SK-N-SH treated with all-trans-retinoic acid at 6 μM for 48 hours (cell line): ENCODE results near the gene ULBP3.

Experiments
- ATAC-seq: fragments of 200-7000 bp; cut with Tn5 transposase; 3 replicates; pipeline ENCODE4 v1.9.1; 2020; ENCODE audit warnings: mild to moderate bottlenecking, moderate library complexity
- ARNTL ChIP-seq: fragments of 450-650 bp; formaldehyde crosslinking; IDR thresholded peaks from 2 replicates; pipeline ENCODE4 v1.5.0; 2020; ENCODE audit warnings: low read depth, mild to moderate bottlenecking, moderate library complexity, borderline replicate concordance
- BACH2 ChIP-seq: fragments of 250-450 bp; sonication (Bioruptor Pico); IDR thresholded peaks from 2 replicates; pipeline ENCODE4 v1.9.0; 2021; ENCODE audit warnings: mild to moderate bottlenecking, borderline replicate concordance
- CREB5 ChIP-seq: fragments of 250-450 bp; sonication (Bioruptor Pico); IDR thresholded peaks from 2 replicates; pipeline ENCODE4 v1.5.1; 2020; ENCODE audit warnings: low read depth, mild to moderate bottlenecking, moderate library complexity
- CSDC2 ChIP-seq: fragments of 250-450 bp; sonication (Bioruptor Pico); IDR thresholded peaks from 2 replicates; pipeline ENCODE4 v1.5.0; 2020; ENCODE audit warnings: mild to moderate bottlenecking, moderate library complexity
- CSRNP3 ChIP-seq: fragments of 250-450 bp; sonication (Bioruptor Pico); IDR thresholded peaks from 2 replicates; pipeline ENCODE4 v1.5.1; 2021; ENCODE audit warnings: mild to moderate bottlenecking, moderate library complexity
- ESRRG ChIP-seq: fragments of 250-450 bp; sonication (Bioruptor Pico); IDR thresholded peaks from 2 replicates; pipeline ENCODE4 v1.6.1; 2021; ENCODE audit warnings: mild to moderate bottlenecking
- GLIS3 ChIP-seq: fragments of 250-450 bp; sonication (Bioruptor Pico); IDR thresholded peaks from 2 replicates; pipeline ENCODE4 v1.5.0; 2020; ENCODE audit warnings: mild to moderate bottlenecking, moderate library complexity
- ISL1 ChIP-seq: fragments of 250-450 bp; sonication (Bioruptor Pico); IDR thresholded peaks from 2 replicates; pipeline ENCODE4 v2.1.2; 2022; ENCODE audit warnings: mild to moderate bottlenecking, moderate library complexity
- OSR1 ChIP-seq: fragments of 250-450 bp; sonication (Bioruptor Pico); IDR thresholded peaks from 2 replicates; pipeline ENCODE4 v1.8.0; 2022; ENCODE audit warnings: moderate library complexity, mild to moderate bottlenecking, inconsistent platforms
- PATZ1 ChIP-seq: fragments of 250-450 bp; sonication (Bioruptor Pico); IDR thresholded peaks from 2 replicates; pipeline ENCODE4 v1.8.0; 2020; ENCODE audit warnings: mild to moderate bottlenecking, moderate library complexity, borderline replicate concordance
- POU6F1 ChIP-seq: fragments of 250-450 bp; sonication (Bioruptor Pico); IDR thresholded peaks from 2 replicates; pipeline ENCODE4 v1.8.0; 2021; ENCODE audit warnings: low read depth, mild to moderate bottlenecking, moderate library complexity, borderline replicate concordance
- PPARA ChIP-seq: fragments of 250-450 bp; sonication (Bioruptor Pico); IDR thresholded peaks from 2 replicates; pipeline ENCODE4 v1.5.0; 2020; ENCODE audit warnings: mild to moderate bottlenecking, borderline replicate concordance
- RARB ChIP-seq: fragments of 250-450 bp; sonication (Bioruptor Pico); IDR thresholded peaks from 2 replicates; pipeline ENCODE4 v1.8.0; 2021; ENCODE audit warnings: mild to moderate bottlenecking, moderate library complexity
- SNAI2 ChIP-seq: fragments of 250-450 bp; sonication (Bioruptor Pico); IDR thresholded peaks from 2 replicates; pipeline ENCODE4 v1.5.0; 2020; ENCODE audit warnings: mild to moderate bottlenecking, moderate library complexity
- TCF4 ChIP-seq: fragments of 250-450 bp; sonication (Bioruptor Pico); IDR thresholded peaks from 2 replicates; pipeline ENCODE4 v1.8.0; 2021; ENCODE audit warnings: mild to moderate bottlenecking, moderate library complexity, borderline replicate concordance
- TOX ChIP-seq: fragments of 250-450 bp; sonication (Bioruptor Pico); IDR thresholded peaks from 2 replicates; pipeline ENCODE4 v1.8.0; 2021; ENCODE audit warnings: mild to moderate bottlenecking, moderate library complexity, borderline replicate concordance
- TSHZ2 ChIP-seq: fragments of 250-450 bp; sonication (Bioruptor Pico); IDR thresholded peaks from 2 replicates; pipeline ENCODE4 v1.5.0; 2020; ENCODE audit warnings: mild to moderate bottlenecking, moderate library complexity
- ZFP3 ChIP-seq: fragments of 250-450 bp; sonication (Bioruptor Pico); IDR thresholded peaks from 2 replicates; pipeline ENCODE4 v1.5.0; 2020; ENCODE audit warnings: mild to moderate bottlenecking, moderate library complexity
- ZFP30 ChIP-seq: fragments of 450-650 bp; formaldehyde crosslinking; IDR thresholded peaks from 2 replicates; pipeline ENCODE4 v1.5.0; 2022; ENCODE audit warnings: mild to moderate bottlenecking, moderate library complexity
- ZNF565 ChIP-seq: fragments of 450-650 bp; formaldehyde crosslinking; conservative IDR thresholded peaks from 2 replicates; pipeline ENCODE4 v1.5.0; 2020; ENCODE audit warnings: low read depth, mild to moderate bottlenecking, moderate library complexity
- ZNF70 ChIP-seq: fragments of 450-650 bp; formaldehyde crosslinking; IDR thresholded peaks from 2 replicates; pipeline ENCODE4 v1.5.0; 2020; ENCODE audit warnings: mild to moderate bottlenecking, moderate library complexity
- ZNF8 ChIP-seq: fragments of 450-650 bp; formaldehyde crosslinking; IDR thresholded peaks from 2 replicates; pipeline ENCODE4 v1.5.0; 2020; ENCODE audit warnings: mild to moderate bottlenecking, moderate library complexity

The ULBP3 gene

GRCh38 chr6:150093397-150093796 lies 24.5 kb upstream of the ULBP3 start:
- TF ChIP-seq TCF4 (CRISPR knock-in tag) (no peak), ZNF8 (CRISPR knock-in tag) (no peak), PATZ1 (CRISPR knock-in tag) (no peak), SNAI2 (no peak), ARNTL (no peak), PPARA (CRISPR knock-in tag) (no peak), BACH2 (CRISPR knock-in tag) (no peak), POU6F1 (CRISPR knock-in tag) (no peak), TSHZ2 (no peak), ZNF565 (CRISPR knock-in tag) (no peak), TOX (no peak), CSDC2 (no peak), OSR1 (CRISPR knock-in tag) (no peak), ISL1 (CRISPR knock-in tag) (no peak), ZNF70 (CRISPR knock-in tag) (no peak), ESRRG (CRISPR knock-in tag) (no peak)
- TF ChIP-seq, all 23 proteins: peak for 0
- peak; percentile 19; the same call in 1 of the 3 replicates for ATAC-seq

- ATAC-seq, result no peak
- TF ChIP-seq GLIS3 (CRISPR knock-in tag), result no peak
Observed at GRCh38 chr6:150091476-150091875, 22.6 kb upstream of the ULBP3 start.

GRCh38 chr6:150090328-150090727 lies 21.4 kb upstream of the ULBP3 start:
- no peak for TF ChIP-seq RARB (CRISPR knock-in tag)
- TF ChIP-seq PATZ1 (CRISPR knock-in tag), result no peak
- TF ChIP-seq ARNTL, result no peak
- no peak for TF ChIP-seq CSRNP3
- TF ChIP-seq ZFP30, result no peak
- TF ChIP-seq TOX, result no peak
- no peak for TF ChIP-seq CSDC2
- TF ChIP-seq CREB5 (CRISPR knock-in tag), result no peak
- no peak for TF ChIP-seq ZFP3 (CRISPR knock-in tag)
- TF ChIP-seq ISL1 (CRISPR knock-in tag), result no peak
- ATAC-seq, result no peak
